B cell (primary cell): ENCODE results near the gene GNG2. TPM values are rescaled to one million over a fixed set of nuclear protein-coding genes. Genes with fewer than 3 reads are reported as not detected.

Experiments used
- ATAC-seq: fragments of 200-7000 bp; cut with Tn5 transposase; one replicate; pipeline ENCODE4 v1.10.0; 2021; ENCODE audit warnings: low read depth, mild to moderate bottlenecking, moderate number of reproducible peaks, moderate library complexity
- CTCF ChIA-PET: fragments of 350-600 bp; sonication (Branson Sonifier 250); formaldehyde crosslinking; loops from one replicate; lab custom pipeline; 2021; ENCODE audit warnings: antibody characterized with exemption, inconsistent platforms; lab: Charles Lee
- POLR2A ChIA-PET: fragments of 350-600 bp; sonication (Branson Sonifier 250); formaldehyde crosslinking; loops from one replicate; lab custom pipeline; 2021; ENCODE audit warnings: antibody characterized with exemption; lab: Charles Lee
- DNase-seq: peaks from one replicate; pipeline ENCODE4 v3.0.0; 2013
- H2AFZ ChIP-seq: 2 replicates; pipeline ENCODE4 v1.6.1; 2012; ENCODE audit warnings: mild to moderate bottlenecking, low read depth, low read length; ENCODE audit not compliant: insufficient read depth, poor library complexity, severe bottlenecking
- H3K27ac ChIP-seq, 2 donors: 1 replicate in 1 of 2; 2 replicates in 1 of 2; pipeline ENCODE4 v1.5.1; 2012 to 2013; ENCODE audit warnings: low read length in 2 of 2, mild to moderate bottlenecking in 2 of 2, moderate library complexity in 1 of 2
- H3K27me3 ChIP-seq, 4 experiments: fragments of 200-600 bp in 1 of 4; sonication (generic) in 1 of 4; replicated peaks in 1 of 4; 1 replicate in 2 of 4; 2 replicates in 2 of 4; pipeline versions ENCODE4 v1.6.1 to v1.7.0; 2013 to 2016; ENCODE audit warnings: low read length in 3 of 4, mild to moderate bottlenecking in 2 of 4, mixed read lengths in 1 of 4, moderate library complexity in 1 of 4; ENCODE audit not compliant: insufficient read depth in 4 of 4, control insufficient read depth in 3 of 4; ENCODE audit errors: control extremely low read depth in 1 of 4
- H3K36me3 ChIP-seq, 2 experiments: replicated peaks in 1 of 2; 1 replicate in 1 of 2; 2 replicates in 1 of 2; pipeline versions ENCODE4 v1.6.1 to v1.7.1; 2013; ENCODE audit warnings: low read length in 1 of 2; ENCODE audit not compliant: insufficient read depth in 2 of 2, control insufficient read depth in 1 of 2; ENCODE audit errors: control extremely low read depth in 1 of 2, extremely low read depth in 1 of 2
- H3K4me1 ChIP-seq, 2 donors: fragments of 200-600 bp in 1 of 2; sonication (generic) in 1 of 2; 1 replicate in 1 of 2; 2 replicates in 1 of 2; pipeline versions ENCODE4 v1.5.1 to v1.6.1; 2013 to 2017; ENCODE audit warnings: low read length in 2 of 2; ENCODE audit not compliant: control insufficient read depth in 2 of 2, insufficient read depth in 2 of 2
- H3K4me2 ChIP-seq: replicated peaks from 2 replicates; pipeline ENCODE3; 2012; ENCODE audit warnings: mild to moderate bottlenecking, low read depth, low read length; ENCODE audit not compliant: poor library complexity, severe bottlenecking
- H3K4me3 ChIP-seq, 5 experiments: fragments of 200-600 bp in 1 of 5; sonication (generic) in 1 of 5; 1 replicate in 3 of 5; 2 replicates in 2 of 5; pipeline versions ENCODE4 v1.5.1 to v1.7.0; 2011 to 2016; ENCODE audit warnings: low read length in 4 of 5, mild to moderate bottlenecking in 4 of 5, low read depth in 2 of 5, control low read depth in 1 of 5, moderate library complexity in 1 of 5; ENCODE audit not compliant: insufficient read depth in 1 of 5; ENCODE audit errors: control extremely low read depth in 1 of 5, extremely low read depth in 1 of 5
- H3K79me2 ChIP-seq: fragments of 200-600 bp; sonication (generic); one replicate; pipeline ENCODE4 v1.6.0; 2016; ENCODE audit warnings: low read length; ENCODE audit not compliant: control insufficient read depth, insufficient read depth
- H3K9ac ChIP-seq: fragments of 200-600 bp; sonication (generic); 2 replicates; pipeline ENCODE4 v1.6.1; 2017; ENCODE audit warnings: mild to moderate bottlenecking, low read length, moderate library complexity
- H3K9me3 ChIP-seq, 3 donors: one replicate each; pipeline versions ENCODE4 v1.6.1 to v1.7.1; 2013; ENCODE audit warnings: low read length in 2 of 3; ENCODE audit not compliant: control insufficient read depth in 2 of 3, insufficient read depth in 1 of 3; ENCODE audit errors: control extremely low read depth in 1 of 3
- H4K20me1 ChIP-seq: 2 replicates; pipeline ENCODE4 v1.6.0; 2012; ENCODE audit warnings: mild to moderate bottlenecking, low read length; ENCODE audit not compliant: insufficient read depth, control insufficient read depth, poor library complexity, severe bottlenecking
- H3K27ac Mint-ChIP-seq: one replicate; pipeline ENCODE4 v1.8.0; 2021; ENCODE audit warnings: mixed read lengths
- H3K27me3 Mint-ChIP-seq: one replicate; pipeline ENCODE4 v1.8.0; 2021; ENCODE audit warnings: mixed read lengths
- H3K4me1 Mint-ChIP-seq: one replicate; pipeline ENCODE4 v1.8.0; 2021; ENCODE audit warnings: mixed read lengths
- H3K4me3 Mint-ChIP-seq: one replicate; pipeline ENCODE4 v1.8.0; 2021; ENCODE audit warnings: mixed read lengths
- H3K9me3 Mint-ChIP-seq: one replicate; pipeline ENCODE4 v1.8.0; 2022; ENCODE audit warnings: mixed read lengths; ENCODE audit not compliant: insufficient read depth
- CTCF ChIP-seq: fragments of 200-600 bp; IDR thresholded peaks from one replicate; pipeline ENCODE4 v1.8.0; 2022; ENCODE audit warnings: antibody characterized with exemption, mild to moderate bottlenecking
- EZH2 ChIP-seq: IDR thresholded peaks from 2 replicates; pipeline ENCODE4 v1.6.1; 2012; ENCODE audit warnings: borderline replicate concordance, low read depth, mild to moderate bottlenecking, moderate library complexity, low read length; ENCODE audit not compliant: insufficient read depth, poor library complexity, severe bottlenecking
- WGBS: methylation state at CpG from one replicate; pipeline ENCODE4 v1.1.5; 2013; ENCODE audit warnings: missing lambda C conversion rate; ENCODE audit not compliant: insufficient coverage; 5-methylcytosine and 5-hydroxymethylcytosine counted together
- intact Hi-C: fragments of 100-400 bp; cut with micrococcal nuclease; formaldehyde crosslinking; loops from one replicate; pipeline ENCODE4 v1.10.0; 2022
- polyA plus RNA-seq: library from polyadenylated mRNA; depleted of rRNA; stranded (reverse); fragments of >200 nt; gene quantifications from 2 replicates; pipeline ENCODE4 v1.2.3, GENCODE V29; 2012
- total RNA-seq, 2 donors: library from RNA; stranded (reverse); fragments of 120-200 nt in 1 of 2; gene quantifications; 1 replicate in 1 of 2; 2 replicates in 1 of 2; pipeline versions ENCODE4 v1.2.3 to v1.2.4, GENCODE V29; 2013 to 2022

GNG2 gene
- total and polyA plus RNA-seq, 2 donors (not counting 1 experiment from before 2014, with no cell fraction given): 21.9 to 57.6 TPM

GRCh38 chr14:51914310-51914709 is 53.9 kb downstream of the GNG2 start:
- ChIA-PET CTCF (interaction anchor here (0.6 to 1.7 kb wide), 2 partner anchors 65 to 72 kb away, joined by 3 to 6 read pairs; no protein-coding TSS in a partner anchor), POLR2A (no interaction called here)
- Mint-ChIP-seq H3K4me3 (no peak overlapping the region), H3K27ac (no peak overlapping the region), H3K4me1 (peaks cover 27% of the 10 kb centered on the region), H3K27me3 (no peaks in the 10 kb centered on the region), H3K9me3 (no peaks in the 10 kb centered on the region)
- H3K4me2 ChIP-seq: no peak overlapping the region
- peaks cover 32% of the 10 kb centered on the region for H4K20me1 ChIP-seq
- no peak overlapping the region for H3K4me3 ChIP-seq
- H3K27ac ChIP-seq: no peak overlapping the region
- WGBS: 50% methylated on average over 2 of the region's 6 CpGs
- no peak for ATAC-seq
- no peaks in the 10 kb centered on the region for H3K27me3 ChIP-seq
- H3K9ac ChIP-seq: no peak overlapping the region
- H3K79me2 ChIP-seq: peaks cover 62% of the 10 kb centered on the region
- no peaks in the 10 kb centered on the region for H3K4me1 ChIP-seq
- H2AFZ ChIP-seq: no peak overlapping the region
- DNase-seq: no peak
- TF ChIP-seq EZH2 (no peak), CTCF (no peak)
- peaks cover 0 to 8% of the 10 kb centered on the region in 2 experiments for H3K36me3 ChIP-seq
- no peaks in the 10 kb centered on the region for H3K9me3 ChIP-seq
- intact Hi-C loops: no loop called here

- H3K9me3 ChIP-seq: no peaks in the 10 kb centered on the region
- H3K36me3 ChIP-seq: peaks cover 0 to 8% of the 10 kb centered on the region in 2 experiments
- H3K4me1 ChIP-seq: no peaks in the 10 kb centered on the region
- peaks cover 34% of the 10 kb centered on the region for H3K79me2 ChIP-seq
- TF ChIP-seq CTCF (no peak), EZH2 (no peak)
- no peak overlapping the region for H3K4me2 ChIP-seq
- CTCF ChIA-PET: no interaction called here
- 54% methylated on average over 4 of the region's 6 CpGs for WGBS
- Mint-ChIP-seq H3K27ac (no peak overlapping the region), H3K4me1 (peaks cover 41% of the 10 kb centered on the region), H3K9me3 (no peaks in the 10 kb centered on the region), H3K4me3 (no peak overlapping the region), H3K27me3 (no peaks in the 10 kb centered on the region)
- H3K27ac ChIP-seq: no peak overlapping the region
- POLR2A ChIA-PET: no interaction called here
- no peak overlapping the region for H2AFZ ChIP-seq
- no peak overlapping the region for H3K9ac ChIP-seq
- intact Hi-C loops: no loop called here
- no peaks in the 10 kb centered on the region for H3K27me3 ChIP-seq
- ATAC-seq (no peak), DNase-seq (no peak)
- peaks cover 13% of the 10 kb centered on the region for H4K20me1 ChIP-seq
- H3K4me3 ChIP-seq: no peak overlapping the region
Observed at GRCh38 chr14:51917193-51917592, 56.8 kb downstream of the GNG2 start.
